HG02610 (cell line): ENCODE data around the gene PCDHGB2.
A peak's percentile ranks its signal among the peaks of the same experiment; 100 is the strongest.
"Not testable (repeated sequence)": the region's sequence is repeated elsewhere in the genome, so short reads cannot be mapped to it uniquely, and the experiment has no call there.

ENCODE experiments used
- ATAC-seq: cut with Tn5 transposase; IDR thresholded peaks from one replicate; pipeline ENCODE4 v1.9.1; 2021; ENCODE audit warnings: mild to moderate bottlenecking, moderate library complexity; ENCODE audit not compliant: unreplicated experiment

PCDHGB2 gene

GRCh38 chr5:141349917-141350619 lies 9.7 kb upstream of the PCDHGB2 start, which contains the start of gene PCDHGB1:
Gene PCDHGB1, plus strand, starts transcription at chr5:141350099. Its CDS starts 162 bp downstream, at chr5:141350261.
- peak; percentile 41 for ATAC-seq

GRCh38 chr5:141351591-141351990 lies 8.2 kb upstream of the PCDHGB2 start:
- no peak for ATAC-seq

- no peak for ATAC-seq
These were observed 4.8 kb upstream of the PCDHGB2 start, which contains the start of gene PCDHGA4 for GRCh38 chr5:141354900-141355469. Gene PCDHGA4, plus strand, starts transcription at chr5:141355021. Its CDS starts 87 bp downstream, at chr5:141355108.

- no peak for ATAC-seq
These were observed 4.2 kb upstream of the PCDHGB2 start for GRCh38 chr5:141355641-141356040.

GRCh38 chr5:141356133-141356532 lies 3.7 kb upstream of the PCDHGB2 start:
- ATAC-seq = no peak

GRCh38 chr5:141356950-141357349 lies 2.8 kb upstream of the PCDHGB2 start:
- ATAC-seq = no peak

- no peak for ATAC-seq
These were observed 891 bp downstream of the PCDHGB2 start for GRCh38 chr5:141360685-141361084.

GRCh38 chr5:141362719-141363118 lies 2.9 kb downstream of the PCDHGB2 start:
- ATAC-seq = no peak

GRCh38 chr5:141363952-141364660 lies 4.3 kb downstream of the PCDHGB2 start, which contains the start of gene PCDHGA5:
Gene PCDHGA5, plus strand, starts transcription at chr5:141364162. Its CDS starts 169 bp downstream, at chr5:141364331.
- ATAC-seq = no peak

GRCh38 chr5:141366016-141366896 lies 6.5 kb downstream of the PCDHGB2 start:
- no peak for ATAC-seq

GRCh38 chr5:141369994-141370848 lies 10.4 kb downstream of the PCDHGB2 start, which contains the start of gene PCDHGB3:
Gene PCDHGB3, plus strand, starts transcription at chr5:141370242. Its CDS starts 153 bp downstream, at chr5:141370395.
- ATAC-seq = peak; percentile 65

- ATAC-seq = no peak
These were observed 12.0 kb downstream of the PCDHGB2 start for GRCh38 chr5:141371572-141372475.

GRCh38 chr5:141373673-141374317 lies 14.0 kb downstream of the PCDHGB2 start, which contains the start of gene PCDHGA6:
Gene PCDHGA6, plus strand, starts transcription at chr5:141373891. Its CDS starts 193 bp downstream, at chr5:141374084.
- no peak for ATAC-seq

- ATAC-seq = no peak
These were observed 14.8 kb downstream of the PCDHGB2 start for GRCh38 chr5:141374627-141375026.

GRCh38 chr5:141375444-141376155 lies 15.8 kb downstream of the PCDHGB2 start:
- ATAC-seq = not testable (repeated sequence)

- ATAC-seq = no peak
These were observed 22.9 kb downstream of the PCDHGB2 start, which contains the start of gene PCDHGA7 for GRCh38 chr5:141382469-141383294. Gene PCDHGA7, plus strand, starts transcription at chr5:141382742. Its CDS starts 158 bp downstream, at chr5:141382900.
